Measurements from ENCODE around the gene ETNK2. TPM values are rescaled to one million over a fixed set of nuclear protein-coding genes. Genes with fewer than 3 reads are reported as not detected.
A peak's percentile ranks its signal among the peaks of the same experiment; 100 is the strongest.

Gene ETNK2
- total and polyA plus RNA-seq, 2 of the 4 experiments (the other 2 are of a cell fraction): 18.9 to 26.0 TPM

DNA sequence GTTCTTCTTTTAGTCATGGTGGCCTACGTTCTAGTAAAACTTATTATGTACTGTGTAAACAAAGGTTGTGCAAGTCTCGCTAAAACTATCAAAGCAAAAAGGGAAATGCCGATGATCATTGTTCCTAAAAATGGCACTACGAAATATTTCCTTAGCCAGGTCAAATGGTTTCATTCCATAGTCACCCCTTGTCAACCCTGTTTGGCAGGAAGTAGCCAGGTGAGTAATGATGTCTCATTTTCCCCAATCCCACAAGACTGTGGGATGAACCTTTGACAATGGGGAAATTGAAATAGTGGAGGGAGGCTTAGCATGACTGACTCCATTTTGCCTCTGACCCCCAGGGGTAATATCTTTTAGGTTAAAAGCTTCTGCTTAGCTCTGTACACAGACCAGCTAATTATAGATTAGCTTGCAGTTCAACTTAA, 19.9 kb upstream of the ETNK2 start:
- Histone ChIP-seq H3K23ac (ENCODE audit: low read depth, low read length) (no peak overlapping the region; the same call in 1 of the 2 replicates), H2BK5ac (ENCODE audit: low read depth, low read length, poor library complexity, severe bottlenecking) (peak overlapping the region; percentile 87), H3K27ac (ENCODE audit: insufficient read depth, low read length) (no peak overlapping the region), H3K4me1 (ENCODE audit: control insufficient read depth, insufficient read depth, low read length) (peaks cover 4% of the 10 kb centered on the region; the same call in 1 of the 2 replicates), H3K36me3 (ENCODE audit: control insufficient read depth, insufficient read depth, low read length) (no peaks in the 10 kb centered on the region), H2AFZ (replicated peaks; ENCODE audit: low read length, poor library complexity) (no peak overlapping the region), H3K56ac (ENCODE audit: extremely low read depth, insufficient read depth, low read length) (no peak overlapping the region), H4K5ac (ENCODE audit: low read depth, low read length) (0 out of 2 replicates have a peak overlapping the region, but pooled peaks have one; percentile 44), H3K4me2 (ENCODE audit: low read depth, low read length) (no peak overlapping the region), H2AK5ac (ENCODE audit: low read depth, low read length) (no peak overlapping the region), H2BK120ac (ENCODE audit: low read depth, low read length) (peak overlapping the region; percentile 98; the same call in 1 of the 2 replicates), H3K4ac (ENCODE audit: low read depth, low read length) (no peak overlapping the region), H4K91ac (ENCODE audit: insufficient read depth, low read depth, low read length) (no peak overlapping the region), H4K8ac (ENCODE audit: low read depth in 2 of 2, low read length in 2 of 2) (peak overlapping the region; percentile 79 to 86; a peak in 1 of 4 replicates), H3K14ac (replicated peaks; ENCODE audit: low read depth, low read length) (no peak overlapping the region; the same call in 1 of the 2 replicates), H3K79me1 (ENCODE audit: low read depth in 1 of 2, low read length in 2 of 2) (0 out of 4 replicates have a peak, but pooled peaks cover 0 to 3% of the 10 kb centered on the region in 2 experiments), H3K4me3 (ENCODE audit: insufficient read depth, low read depth, low read length) (no peak overlapping the region), H3K9ac (ENCODE audit: low read depth, low read length) (no peak overlapping the region), H2BK15ac (ENCODE audit: low read depth, low read length) (no peak overlapping the region), H4K20me1 (ENCODE audit: insufficient read depth, low read length) (no peaks in the 10 kb centered on the region), H3K18ac (ENCODE audit: low read depth, low read length) (no peak overlapping the region; the same call in 1 of the 2 replicates), H2BK20ac (ENCODE audit: low read depth, low read length) (no peak overlapping the region; the same call in 1 of the 2 replicates), H3K9me1 (ENCODE audit: insufficient read depth, low read length) (peaks cover 7% of the 10 kb centered on the region), H2AK9ac (replicated peaks; ENCODE audit: low read depth, low read length, poor library complexity) (no peak overlapping the region), H3K9me3 (ENCODE audit: control insufficient read depth, insufficient read depth, low read length) (no peaks in the 10 kb centered on the region; the same call in 1 of the 2 replicates), H3K27me3 (ENCODE audit: control insufficient read depth, insufficient read depth, low read length) (no peaks in the 10 kb centered on the region)
- ChIA-PET CTCF (interaction anchor here (0.6 to 2.7 kb wide), 4 partner anchors 9 to 35 kb away, joined by 3 to 10 read pairs (median 4); no protein-coding TSS in a partner anchor), POLR2A (ENCODE audit: unreplicated experiment) (no interaction called here)
- dilution Hi-C loops (cut with HindIII; ENCODE audit: low sequenced_read_pairs, unreplicated experiment): loop anchor here (25.0 kb wide), 1 partner anchor 216 kb away; no protein-coding TSS in a partner anchor
- no TSS peak for BruUV-seq (replicated peaks)
- in situ Hi-C loops (cut with MboI; ENCODE audit: low sequenced_read_pairs): no loop called here
- WGBS, 2 experiments (ENCODE audit: extremely low coverage in 2 of 2, insufficient read length in 1 of 2): no CpG with 5 or more reads among the region's 4 CpGs
- no peak; the same call in none of the 2 replicates for ATAC-seq (ENCODE audit: low read depth)
- peak; percentile 86 for DNase-seq
- intact Hi-C loops (cut with micrococcal nuclease): no loop called here
- no peak for TF ChIP-seq SMC3 (IDR thresholded peaks at IDR 0.05; ENCODE audit: low read depth, low read length)
- 0 out of 2 replicates have a peak, but pooled peaks have one; percentile 10 for TF ChIP-seq MAZ (IDR thresholded peaks at IDR 0.05; ENCODE audit: borderline replicate concordance, low read depth, low read length)
- TF ChIP-seq RCOR1 (IDR thresholded peaks at IDR 0.05; ENCODE audit: insufficient replicate concordance, low read length): no peak
- peak; percentile 96 for TF ChIP-seq CEBPB (IDR thresholded peaks at IDR 0.05; ENCODE audit: low read depth, low read length)
